NCI-H2196 treated with DMSO at 0.1 percent for 48 hours (cell line): ENCODE results near the gene KCNJ18.
"Not testable (repeated sequence)": the region's sequence is repeated elsewhere in the genome, so short reads cannot be mapped to it uniquely, and the experiment has no call there.

Experiments
- DNase-seq: peaks from one replicate; lab custom pipeline; 2025; ENCODE audit not compliant: unreplicated experiment; lab: John Stamatoyannopoulos, UW

KCNJ18 gene

GRCh38 chr17:21683897-21684296 lies 8.4 kb upstream of the KCNJ18 start:
- DNase-seq: not testable (repeated sequence)

GRCh38 chr17:21684384-21684783 lies 7.9 kb upstream of the KCNJ18 start:
- not testable (repeated sequence) for DNase-seq

GRCh38 chr17:21685061-21685795 lies 7.1 kb upstream of the KCNJ18 start:
- DNase-seq: not testable (repeated sequence)

- DNase-seq: no peak
Observed at GRCh38 chr17:21686165-21687015, 5.9 kb upstream of the KCNJ18 start.

- no peak for DNase-seq
Observed at GRCh38 chr17:21687136-21687953, 5.0 kb upstream of the KCNJ18 start.

GRCh38 chr17:21688293-21688949 lies 3.9 kb upstream of the KCNJ18 start:
- no peak for DNase-seq

GRCh38 chr17:21689604-21690003 lies 2.7 kb upstream of the KCNJ18 start:
- DNase-seq: no peak

- DNase-seq: not testable (repeated sequence)
Observed at GRCh38 chr17:21690811-21691210, 1.5 kb upstream of the KCNJ18 start.

- DNase-seq: not testable (repeated sequence)
Observed at GRCh38 chr17:21691481-21691880, 842 bp upstream of the KCNJ18 start.

GRCh38 chr17:21692704-21693065 lies 362 bp downstream of the KCNJ18 start:
- not testable (repeated sequence) for DNase-seq

- DNase-seq: not testable (repeated sequence)
Observed at GRCh38 chr17:21693391-21693796, 1.1 kb downstream of the KCNJ18 start.

GRCh38 chr17:21693937-21694336 lies 1.6 kb downstream of the KCNJ18 start:
- not testable (repeated sequence) for DNase-seq

- not testable (repeated sequence) for DNase-seq
Observed at GRCh38 chr17:21696227-21696626, 3.9 kb downstream of the KCNJ18 start.

GRCh38 chr17:21696842-21697507 lies 4.7 kb downstream of the KCNJ18 start:
- not testable (repeated sequence) for DNase-seq

GRCh38 chr17:21697508-21697860 lies 5.2 kb downstream of the KCNJ18 start:
- not testable (repeated sequence) for DNase-seq

- not testable (repeated sequence) for DNase-seq
Observed at GRCh38 chr17:21698437-21699075, 6.2 kb downstream of the KCNJ18 start.

- DNase-seq: not testable (repeated sequence)
Observed at GRCh38 chr17:21699124-21699523, 6.8 kb downstream of the KCNJ18 start.

GRCh38 chr17:21699573-21700236 lies 7.4 kb downstream of the KCNJ18 start:
- not testable (repeated sequence) for DNase-seq

GRCh38 chr17:21701090-21701489 lies 8.8 kb downstream of the KCNJ18 start:
- not testable (repeated sequence) for DNase-seq
